GM19452 (cell line): ENCODE results near the gene COL4A1.

ENCODE experiments used
- ATAC-seq: cut with Tn5 transposase; IDR thresholded peaks from one replicate; pipeline ENCODE4 v1.9.1; 2021; ENCODE audit not compliant: unreplicated experiment

Gene COL4A1

DNA sequence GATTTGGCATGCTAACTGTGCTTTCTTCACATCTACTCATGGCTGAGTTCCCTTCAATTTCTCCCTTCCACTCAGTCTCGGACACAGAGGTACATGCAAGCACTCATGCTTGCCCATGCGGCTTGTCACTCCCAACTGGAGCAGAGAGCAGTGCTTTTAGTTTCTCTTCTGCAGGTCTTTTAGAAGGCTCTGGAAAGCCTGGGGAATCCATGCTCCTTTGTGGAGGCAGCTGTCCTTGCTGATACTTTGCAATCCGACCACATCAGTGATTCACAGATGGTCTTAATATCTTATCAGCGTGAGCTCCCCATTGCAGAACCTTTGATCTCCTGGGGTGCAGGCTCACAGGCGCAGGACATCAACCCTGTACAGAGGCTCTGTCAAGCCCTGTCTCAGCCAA lies 203.9 kb downstream of the COL4A1 start:
- ATAC-seq = no peak

DNA sequence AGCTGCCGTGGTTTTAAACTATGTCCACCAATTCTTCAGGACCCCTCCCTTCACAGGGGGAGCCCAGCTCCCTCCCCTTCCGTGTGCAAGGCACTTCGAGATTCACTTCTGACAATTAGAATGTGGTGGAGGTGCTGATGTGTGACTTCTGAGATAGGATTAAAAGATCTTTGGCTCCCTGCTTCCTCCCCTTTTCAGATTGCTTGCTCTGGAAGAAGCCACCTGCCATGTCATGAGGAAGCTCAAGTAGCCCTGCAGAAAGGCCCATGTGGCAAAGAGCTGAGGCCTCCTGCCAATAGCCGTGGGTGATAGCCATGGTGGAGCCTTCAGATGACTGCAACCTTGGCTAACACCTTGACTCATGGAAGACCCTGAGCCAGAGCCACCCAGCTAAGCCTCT lies 204.9 kb downstream of the COL4A1 start:
- ATAC-seq = no peak

DNA sequence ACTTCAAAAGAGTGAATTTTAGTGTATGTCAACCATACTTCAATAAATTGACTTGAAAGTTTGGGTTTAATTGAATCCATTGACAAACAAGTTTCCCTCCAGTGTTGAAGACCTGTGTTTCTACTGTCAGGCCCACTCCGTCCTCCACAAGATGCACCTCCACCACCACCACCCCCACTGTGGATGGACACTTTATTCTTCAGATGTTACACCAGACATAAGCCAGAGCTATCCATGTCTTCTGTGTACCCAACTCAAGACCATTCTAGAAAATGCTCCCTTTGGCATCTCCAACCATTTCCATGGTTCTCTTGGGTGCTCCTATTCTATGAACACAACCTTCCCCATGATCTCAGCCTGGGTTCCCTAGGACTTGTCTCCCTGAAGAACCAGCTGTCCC lies 207.0 kb downstream of the COL4A1 start:
- ATAC-seq = no peak
